Naive thymus-derived CD8-positive, alpha-beta T cell (primary cell): ENCODE measurements around the gene SDC1. TPM values are rescaled to one million over a fixed set of nuclear protein-coding genes. Genes with fewer than 3 reads are reported as not detected.
A peak's percentile ranks its signal among the peaks of the same experiment; 100 is the strongest.
"Not testable (repeated sequence)": the region's sequence is repeated elsewhere in the genome, so short reads cannot be mapped to it uniquely, and the experiment has no call there.

ENCODE experiments used
- ATAC-seq, 2 donors: fragments of 150-1000 bp; cut with Tn5 transposase in 1 of 2; sonication (Bioruptor Pico), chemical (Tn5 transposase) in 1 of 2; 1 replicate in 1 of 2; 2 replicates in 1 of 2; pipeline ENCODE4 v1.10.0; 2021; ENCODE audit warnings: mild to moderate bottlenecking in 2 of 2, moderate library complexity in 2 of 2
- POLR2A ChIA-PET: fragments of 350-600 bp; sonication (Branson Sonifier 250); formaldehyde crosslinking; loops from one replicate; lab custom pipeline; 2021; ENCODE audit warnings: antibody characterized with exemption; lab: Charles Lee
- DNase-seq, 10 donors: peaks; one replicate each; pipeline versions ENCODE4 v3.0.0 to v3.0.0-alpha.2; 2020 to 2022
- H3K27ac Mint-ChIP-seq, 10 donors: one replicate each; pipeline ENCODE4 v1.8.0; 2020 to 2022; ENCODE audit warnings: mild to moderate bottlenecking in 10 of 10, mixed read lengths in 10 of 10, moderate library complexity in 4 of 10, inconsistent platforms in 1 of 10
- H3K27me3 Mint-ChIP-seq, 5 donors: one replicate each; pipeline ENCODE4 v1.8.0; 2021 to 2022; ENCODE audit warnings: mixed read lengths in 5 of 5
- H3K36me3 Mint-ChIP-seq, 3 donors: one replicate each; pipeline ENCODE4 v1.8.0; 2020 to 2022; ENCODE audit warnings: mixed read lengths in 3 of 3, mild to moderate bottlenecking in 2 of 3, inconsistent platforms in 1 of 3
- H3K4me1 Mint-ChIP-seq, 4 donors: one replicate each; pipeline ENCODE4 v1.8.0; 2021 to 2022; ENCODE audit warnings: mixed read lengths in 4 of 4
- H3K4me3 Mint-ChIP-seq, 10 donors: one replicate each; pipeline ENCODE4 v1.8.0; 2020 to 2022; ENCODE audit warnings: mild to moderate bottlenecking in 10 of 10, mixed read lengths in 10 of 10, moderate library complexity in 6 of 10, inconsistent platforms in 1 of 10
- H3K9me3 Mint-ChIP-seq, 9 donors: one replicate each; pipeline ENCODE4 v1.8.0; 2020 to 2022; ENCODE audit warnings: mixed read lengths in 9 of 9, mild to moderate bottlenecking in 3 of 9, inconsistent platforms in 1 of 9, moderate library complexity in 1 of 9
- polyA plus RNA-seq, 3 donors: library from polyadenylated mRNA; unstranded; fragments of 300-500 nt; fragmentation: Illumina TruSeq; gene quantifications; one replicate each; pipeline ENCODE4 v1.2.3, GENCODE V29; 2021
- total RNA-seq, 8 experiments: library from RNA in 2 of 8; stranded (reverse) in 2 of 8; gene quantifications; one replicate each; pipeline ENCODE4 v1.2.3 and lab custom pipeline; 2021 to 2026

SDC1 gene
- total and polyA plus RNA-seq, 5 experiments from 2014 or later = not detected

DNA sequence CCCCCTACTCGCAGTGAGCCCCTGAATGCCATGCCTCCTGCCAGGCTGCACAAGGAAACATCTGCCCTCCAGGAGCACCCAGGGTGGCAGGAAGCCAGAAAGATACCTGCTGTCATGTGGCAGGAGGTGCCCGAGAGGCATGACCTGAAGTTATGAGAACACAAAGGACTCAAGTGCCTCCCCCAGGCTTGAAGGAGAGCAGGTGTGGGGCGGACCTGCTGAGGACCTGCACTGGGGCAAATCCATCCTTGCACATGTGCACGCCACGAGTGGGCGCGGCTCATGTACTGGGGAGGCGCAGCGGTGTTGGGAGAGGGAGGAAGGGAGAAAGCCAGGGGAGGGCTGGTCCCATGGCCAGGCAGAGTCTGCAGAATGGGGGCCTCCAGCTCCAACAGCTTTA, 26.9 kb downstream of the SDC1 start:
- H3K9me3 Mint-ChIP-seq = no peaks in the 10 kb centered on the region
- POLR2A ChIA-PET = no interaction called here

DNA sequence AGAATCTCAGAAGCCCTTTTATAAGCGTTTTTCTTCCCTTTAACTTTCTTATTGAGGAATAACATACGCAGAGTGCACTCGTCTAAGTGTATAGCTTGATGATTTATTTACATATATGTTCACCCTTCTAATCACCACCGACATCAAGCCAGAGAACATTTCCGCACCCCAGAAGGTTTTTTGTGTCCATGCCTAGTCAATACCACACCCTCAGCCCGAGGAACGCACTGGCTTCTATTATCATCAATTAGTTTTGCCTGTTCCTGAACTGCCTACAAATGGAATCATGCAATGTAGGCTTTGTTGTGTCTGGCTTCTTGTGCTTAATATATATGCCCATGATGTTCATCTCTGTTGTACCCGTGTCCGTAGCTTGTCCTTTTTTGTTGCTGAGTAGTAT, 27.7 kb downstream of the SDC1 start:
- POLR2A ChIA-PET = no interaction called here
- H3K4me1 Mint-ChIP-seq = peaks cover 0 to 2% (median 0%) of the 10 kb centered on the region in 4 donors
- no peaks in the 10 kb centered on the region for H3K9me3 Mint-ChIP-seq
- ATAC-seq (no peak), DNase-seq (no peak)
- no peaks in the 10 kb centered on the region for H3K36me3 Mint-ChIP-seq
- H3K27me3 Mint-ChIP-seq = peaks cover 0 to 6% (median 0%) of the 10 kb centered on the region in 5 donors
- no peak overlapping the region for H3K4me3 Mint-ChIP-seq
- H3K27ac Mint-ChIP-seq = no peak overlapping the region

More for the DNA sequence above, 26.9 kb downstream of the SDC1 start:
- Mint-ChIP-seq H3K27me3 (peaks cover 0 to 6% (median 0%) of the 10 kb centered on the region in 5 donors), H3K27ac (no peak overlapping the region), H3K36me3 (no peaks in the 10 kb centered on the region), H3K4me1 (peaks cover 0 to 2% (median 0%) of the 10 kb centered on the region in 4 donors), H3K4me3 (no peak overlapping the region)
- ATAC-seq (no peak), DNase-seq (no peak)

DNA sequence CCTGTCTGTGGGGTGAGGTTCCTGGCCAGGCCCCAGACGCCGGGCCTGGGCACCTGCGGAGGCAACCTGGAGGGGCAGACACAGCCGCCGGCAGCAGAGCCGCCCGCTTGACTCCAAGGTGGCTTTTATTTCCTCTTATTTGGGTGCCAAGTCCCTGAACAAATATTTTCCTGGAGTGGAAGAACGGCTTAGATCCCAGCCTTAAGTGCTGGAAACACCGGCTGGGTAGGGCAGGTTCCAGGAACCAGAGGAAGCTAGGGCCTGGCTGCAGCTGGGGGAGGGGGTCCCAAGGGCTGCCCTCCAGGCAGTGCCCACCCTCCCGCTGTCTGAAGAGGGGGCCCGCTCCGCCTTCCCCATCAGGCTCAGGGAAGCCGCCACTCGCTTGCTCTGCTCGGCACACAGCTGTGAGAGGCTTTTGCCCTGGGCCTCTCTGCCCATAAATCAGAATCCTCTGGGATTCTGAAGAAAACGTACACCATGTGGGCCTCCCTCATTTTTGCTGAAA, 28.2 kb downstream of the SDC1 start:
- POLR2A ChIA-PET = no interaction called here
- no peak overlapping the region for H3K27ac Mint-ChIP-seq
- H3K9me3 Mint-ChIP-seq = no peaks in the 10 kb centered on the region
- DNase-seq (no peak), ATAC-seq (no peak)
- H3K4me3 Mint-ChIP-seq = peak overlapping the region in 1 of 10 donors; percentile 45
- no peaks in the 10 kb centered on the region for H3K36me3 Mint-ChIP-seq
- peaks cover 0 to 6% (median 0%) of the 10 kb centered on the region in 5 donors for H3K27me3 Mint-ChIP-seq
- peaks cover 0 to 2% (median 0%) of the 10 kb centered on the region in 4 donors for H3K4me1 Mint-ChIP-seq

DNA sequence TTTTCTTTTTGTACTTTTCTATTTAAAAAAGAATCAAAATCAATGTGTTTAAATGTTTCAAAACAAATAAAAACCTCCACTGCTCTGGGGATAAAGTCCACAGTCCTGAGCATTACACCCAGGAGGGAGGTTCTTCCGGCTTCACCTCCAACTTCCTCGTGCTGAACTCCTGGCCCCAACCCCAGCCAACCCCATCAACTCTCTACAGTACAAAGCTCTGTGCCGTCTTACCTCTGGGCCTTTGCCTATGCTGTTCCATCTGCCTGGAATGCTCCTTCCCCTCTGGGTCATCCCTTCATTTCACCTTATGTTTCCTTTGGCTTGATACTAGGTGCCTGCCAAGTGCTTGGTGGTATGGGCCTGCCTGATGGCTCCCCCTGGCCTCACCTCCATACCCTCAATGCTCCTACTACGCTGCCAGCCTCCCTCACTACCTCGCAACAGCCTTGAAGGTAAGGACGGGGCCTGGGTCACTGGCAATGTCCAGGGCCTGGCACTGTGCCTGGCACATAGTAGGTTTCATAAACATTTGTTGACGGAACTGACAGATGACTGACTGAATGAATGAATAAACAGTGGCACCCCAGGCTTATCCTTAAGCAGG, 28.8 kb downstream of the SDC1 start:
- Mint-ChIP-seq H3K27ac (no peak overlapping the region), H3K9me3 (no peaks in the 10 kb centered on the region), H3K4me3 (peak overlapping the region in 1 of 10 donors; percentile 45), H3K27me3 (peaks cover 0 to 6% (median 0%) of the 10 kb centered on the region in 5 donors), H3K4me1 (peaks cover 0 to 2% (median 0%) of the 10 kb centered on the region in 4 donors), H3K36me3 (no peaks in the 10 kb centered on the region)
- DNase-seq (no peak), ATAC-seq (no peak)
- POLR2A ChIA-PET = no interaction called here

DNA sequence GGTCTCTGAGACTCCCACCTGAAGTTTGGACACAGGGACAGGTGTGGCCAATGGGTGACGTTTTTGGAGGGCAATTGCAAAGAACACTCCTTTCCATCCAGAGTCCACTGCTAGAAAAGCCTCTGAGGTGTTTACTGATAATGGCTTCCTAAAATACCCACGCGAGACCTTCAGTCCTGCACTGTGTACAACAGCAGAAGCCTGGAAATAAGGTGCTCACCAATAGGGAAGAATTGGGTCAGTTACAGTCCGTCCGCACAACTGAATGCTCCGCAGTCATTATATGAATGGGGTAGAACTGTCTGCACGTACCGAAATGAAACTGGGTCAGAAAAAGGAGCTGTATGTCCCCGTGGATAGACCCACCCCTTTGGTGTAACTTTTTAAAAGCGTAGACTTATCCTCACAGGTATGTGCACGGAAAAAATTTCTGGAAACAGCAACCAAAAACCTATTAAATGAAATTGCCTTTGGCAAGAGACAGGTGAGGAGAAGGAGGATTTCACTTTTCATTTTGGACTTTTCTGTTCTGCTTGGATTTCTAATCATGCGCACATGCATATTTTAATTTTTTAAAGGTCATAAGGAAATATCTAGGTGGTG, 29.4 kb downstream of the SDC1 start:
- H3K27me3 Mint-ChIP-seq = peaks cover 0 to 6% (median 0%) of the 10 kb centered on the region in 5 donors
- H3K4me3 Mint-ChIP-seq = no peak overlapping the region
- H3K36me3 Mint-ChIP-seq = no peaks in the 10 kb centered on the region
- H3K9me3 Mint-ChIP-seq = no peaks in the 10 kb centered on the region
- DNase-seq (no peak), ATAC-seq (no peak)
- H3K4me1 Mint-ChIP-seq = peaks cover 0 to 2% (median 0%) of the 10 kb centered on the region in 4 donors
- POLR2A ChIA-PET = no interaction called here
- H3K27ac Mint-ChIP-seq = no peak overlapping the region

DNA sequence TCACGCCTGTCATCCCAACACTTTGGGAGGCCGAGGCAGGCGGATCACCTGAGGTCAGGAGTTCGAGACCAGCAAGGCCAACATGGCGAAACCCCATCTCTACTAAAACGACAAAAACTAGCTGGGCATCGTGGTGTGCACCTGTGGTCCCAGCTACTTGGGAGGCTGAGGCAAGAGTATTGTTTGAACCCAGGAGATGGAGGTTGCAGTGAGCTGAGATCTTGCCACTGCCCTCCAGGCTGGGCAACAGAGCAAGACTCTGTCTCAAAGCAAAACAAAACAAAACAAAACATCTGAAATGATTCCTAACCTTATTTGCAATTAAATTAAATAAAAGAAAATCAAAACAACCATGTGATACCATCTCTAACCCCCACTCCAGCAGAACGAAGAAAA, 29.9 kb downstream of the SDC1 start:
- H3K36me3 Mint-ChIP-seq, H3K9me3 Mint-ChIP-seq, H3K27ac Mint-ChIP-seq, H3K4me1 Mint-ChIP-seq, POLR2A ChIA-PET, H3K27me3 Mint-ChIP-seq, DNase-seq, ATAC-seq, H3K4me3 Mint-ChIP-seq: not testable (repeated sequence)

DNA sequence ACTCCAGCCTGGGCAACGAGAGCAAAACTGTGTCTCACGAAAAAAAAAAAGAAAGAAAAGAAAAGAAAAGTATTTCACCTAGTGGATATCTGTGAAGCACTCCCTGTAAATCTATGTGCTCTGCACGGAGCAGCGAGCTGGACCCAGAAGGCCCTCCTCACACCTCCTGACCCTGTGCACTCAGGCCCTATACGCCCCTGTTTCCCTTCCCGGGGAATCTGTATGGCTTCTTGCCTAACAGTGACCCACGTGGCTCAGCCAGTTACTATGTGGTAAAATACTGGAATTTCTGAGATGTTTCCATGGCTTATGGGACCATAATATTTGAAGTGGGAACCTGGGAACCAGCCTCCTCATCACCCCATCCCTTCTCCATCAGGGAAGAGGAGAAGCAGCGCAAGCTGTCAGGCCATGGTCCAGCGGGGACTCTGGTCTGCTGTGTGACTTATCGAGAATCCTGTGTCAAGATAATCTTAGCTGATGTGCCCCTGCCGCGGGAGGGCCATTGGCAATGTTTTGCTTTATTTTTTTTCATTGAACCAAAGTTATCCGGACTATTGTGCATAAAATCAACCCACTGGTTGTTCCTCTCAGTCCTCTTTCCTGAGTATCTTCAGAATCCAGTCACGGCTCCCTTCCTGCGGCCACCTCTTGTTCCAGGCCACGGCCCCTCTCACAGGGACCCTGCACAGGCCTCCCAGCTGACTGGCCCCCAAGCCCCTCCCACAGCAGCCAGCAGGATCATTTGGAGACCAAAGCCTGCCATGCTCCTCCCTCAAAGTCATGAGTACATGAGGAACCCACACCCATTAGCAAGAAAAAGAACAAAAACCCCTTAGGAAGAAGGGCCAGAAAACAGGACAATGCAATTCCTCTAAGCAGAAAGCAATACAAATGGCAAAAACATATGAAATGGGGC, 30.6 kb downstream of the SDC1 start:
- no peaks in the 10 kb centered on the region for H3K9me3 Mint-ChIP-seq
- ATAC-seq (no peak), DNase-seq (no peak)
- no peaks in the 10 kb centered on the region for H3K36me3 Mint-ChIP-seq
- POLR2A ChIA-PET = no interaction called here
- no peak overlapping the region for H3K4me3 Mint-ChIP-seq
- peak overlapping the region in 1 of 10 donors; percentile 4 for H3K27ac Mint-ChIP-seq
- peaks cover 0 to 9% (median 0%) of the 10 kb centered on the region in 5 donors for H3K27me3 Mint-ChIP-seq
- H3K4me1 Mint-ChIP-seq = peaks cover 0 to 2% (median 0%) of the 10 kb centered on the region in 4 donors

DNA sequence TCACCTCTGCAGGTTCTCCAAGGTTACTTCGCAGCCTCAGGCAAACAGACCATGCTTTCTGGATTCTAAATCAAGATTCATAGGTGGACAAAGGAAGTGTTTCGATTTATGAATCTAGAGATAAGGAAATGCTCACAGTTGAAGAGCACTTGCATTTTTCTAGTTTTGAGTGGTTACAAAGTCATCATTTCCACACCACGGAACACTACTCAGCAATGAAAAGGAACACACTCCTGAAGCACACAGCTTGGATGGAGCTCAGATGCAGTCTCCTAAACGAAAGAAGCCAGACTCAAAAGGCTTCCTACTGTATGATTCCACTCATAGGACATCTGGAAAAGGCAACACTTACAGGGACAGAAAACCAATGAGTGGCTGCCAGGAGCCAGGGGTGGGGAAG, 31.7 kb downstream of the SDC1 start:
- no peaks in the 10 kb centered on the region for H3K36me3 Mint-ChIP-seq
- no peak overlapping the region for H3K4me3 Mint-ChIP-seq
- DNase-seq (no peak), ATAC-seq (no peak)
- H3K4me1 Mint-ChIP-seq = peaks cover 0 to 2% (median 0%) of the 10 kb centered on the region in 4 donors
- POLR2A ChIA-PET = no interaction called here
- no peaks in the 10 kb centered on the region for H3K9me3 Mint-ChIP-seq
- H3K27ac Mint-ChIP-seq = no peak overlapping the region
- peaks cover 0 to 4% (median 0%) of the 10 kb centered on the region in 5 donors for H3K27me3 Mint-ChIP-seq

DNA sequence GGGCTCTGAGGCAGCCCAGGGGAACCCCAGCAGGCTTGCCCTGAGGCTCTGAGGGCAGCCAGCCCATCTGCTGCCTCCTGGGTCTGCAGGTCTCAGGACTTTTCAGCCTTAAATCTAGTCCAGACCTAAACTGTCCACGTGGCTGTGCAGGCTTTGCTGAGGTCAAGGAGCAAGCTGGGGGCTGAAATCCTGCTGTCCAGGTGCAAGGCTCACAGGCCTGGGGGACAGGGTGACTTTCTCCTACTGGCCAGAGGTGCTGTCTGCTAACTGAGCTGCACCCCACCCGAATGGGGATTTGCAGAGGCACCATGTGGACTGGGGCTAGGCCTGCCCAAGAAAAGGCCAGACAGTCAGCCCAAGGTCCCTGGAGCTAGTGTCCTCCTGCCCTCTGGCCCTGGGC, 32.1 kb downstream of the SDC1 start:
- ATAC-seq = no peak
- H3K36me3 Mint-ChIP-seq = no peaks in the 10 kb centered on the region

DNA sequence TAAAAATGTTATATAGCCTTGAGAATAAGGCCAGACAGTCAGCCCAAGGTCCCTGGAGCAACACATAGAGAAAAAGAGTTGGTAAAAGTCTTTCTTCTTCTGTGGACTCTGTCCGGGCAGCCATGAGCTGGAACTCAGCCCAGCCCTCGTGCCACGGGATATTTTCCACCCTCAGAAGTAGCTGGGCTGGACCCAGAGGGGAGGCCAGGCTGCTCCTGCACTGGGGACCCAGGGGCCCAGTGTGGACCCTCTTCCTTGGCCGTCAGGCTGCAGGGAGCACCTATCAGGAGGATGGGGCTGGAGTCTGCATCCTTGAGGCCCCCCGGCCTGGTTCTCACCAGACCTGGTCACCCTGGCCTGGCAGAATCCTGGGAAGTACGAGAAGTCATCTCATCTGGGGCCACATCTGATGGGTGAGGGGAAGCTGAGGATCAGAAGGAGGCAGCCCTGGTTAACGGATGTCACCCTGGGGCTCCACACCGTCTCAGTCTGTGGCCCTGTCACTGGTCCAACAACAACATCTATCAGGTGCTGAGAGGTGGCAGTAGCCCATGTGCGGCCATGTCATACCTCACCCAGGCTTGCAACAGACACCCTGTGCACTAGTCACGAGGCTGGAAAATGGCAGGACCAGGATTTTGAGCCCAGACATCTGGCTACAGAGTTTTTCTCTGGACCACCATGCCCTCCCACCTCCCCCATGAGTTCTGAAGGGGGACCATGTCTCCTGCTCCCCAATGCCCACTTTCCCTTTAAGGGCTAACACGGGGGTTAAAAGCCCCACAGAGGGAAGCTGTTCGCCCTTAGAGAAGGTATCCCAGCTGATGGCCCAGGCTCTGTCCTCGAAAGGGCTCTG, 33.0 kb downstream of the SDC1 start:
- H3K4me1 Mint-ChIP-seq = peaks cover 0 to 2% (median 0%) of the 10 kb centered on the region in 4 donors
- no peaks in the 10 kb centered on the region for H3K36me3 Mint-ChIP-seq
- H3K27ac Mint-ChIP-seq = no peak overlapping the region
- no peaks in the 10 kb centered on the region for H3K9me3 Mint-ChIP-seq
- no peak overlapping the region for H3K4me3 Mint-ChIP-seq
- no peak for ATAC-seq
- no peak for DNase-seq
- POLR2A ChIA-PET = no interaction called here
- H3K27me3 Mint-ChIP-seq = peaks cover 0 to 4% (median 0%) of the 10 kb centered on the region in 5 donors

More for the DNA sequence above, 32.1 kb downstream of the SDC1 start:
- H3K27me3 Mint-ChIP-seq = peaks cover 0 to 4% (median 0%) of the 10 kb centered on the region in 5 donors
- H3K4me3 Mint-ChIP-seq = no peak overlapping the region
- H3K9me3 Mint-ChIP-seq = no peaks in the 10 kb centered on the region
- peaks cover 0 to 2% (median 0%) of the 10 kb centered on the region in 4 donors for H3K4me1 Mint-ChIP-seq
- DNase-seq = no peak
- H3K27ac Mint-ChIP-seq = no peak overlapping the region
- POLR2A ChIA-PET = no interaction called here

DNA sequence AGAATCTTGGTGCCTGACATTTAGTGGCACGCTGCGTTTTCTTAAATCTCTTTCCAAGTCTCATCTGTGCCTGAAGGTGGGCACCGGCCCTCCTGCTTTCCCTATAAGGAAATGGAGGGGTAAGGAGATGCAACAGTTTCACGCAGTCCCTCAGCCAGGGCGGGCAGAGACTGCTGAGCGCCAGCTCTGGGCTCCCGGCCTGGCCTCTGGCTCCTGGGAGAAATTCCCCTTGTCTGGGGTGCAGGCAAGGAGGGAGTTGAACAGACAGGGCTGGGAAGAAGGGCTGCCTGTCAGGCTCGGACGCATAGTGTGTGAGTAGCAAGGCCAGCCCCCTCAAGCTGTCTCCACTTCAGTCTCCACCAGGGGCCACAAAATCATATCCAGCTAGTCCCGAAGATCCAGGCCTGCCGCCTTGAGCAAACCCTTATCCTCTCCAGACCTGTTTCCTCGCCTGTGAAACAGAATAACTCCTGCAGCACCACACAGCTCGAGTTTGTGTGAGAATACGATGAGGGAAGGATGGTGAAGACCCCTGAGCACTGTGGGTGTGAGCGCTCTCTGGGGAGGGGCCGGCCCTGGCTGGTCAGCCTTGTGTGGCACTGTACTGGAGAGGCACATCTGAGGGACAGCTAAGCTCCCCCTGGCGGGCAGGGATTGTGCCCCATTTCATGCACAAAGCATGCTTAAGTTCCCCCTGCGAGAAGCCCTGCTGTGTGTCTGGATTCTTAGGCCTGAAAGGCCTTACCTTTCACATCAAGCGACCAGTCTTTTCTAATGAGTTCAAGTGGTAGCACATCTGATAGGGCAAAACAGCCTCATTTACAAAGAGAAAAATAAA, 33.8 kb downstream of the SDC1 start:
- Mint-ChIP-seq H3K9me3 (no peaks in the 10 kb centered on the region), H3K27ac (no peak overlapping the region)

More for the DNA sequence above, 33.8 kb downstream of the SDC1 start:
- Mint-ChIP-seq H3K36me3 (no peaks in the 10 kb centered on the region), H3K4me3 (no peak overlapping the region), H3K4me1 (peaks cover 0 to 3% (median 0%) of the 10 kb centered on the region in 4 donors), H3K27me3 (peaks cover 0 to 4% (median 0%) of the 10 kb centered on the region in 5 donors)
- no peak for ATAC-seq
- POLR2A ChIA-PET = no interaction called here
- no peak for DNase-seq
